K562 (cell line): ENCODE measurements around the gene ISM1. TPM values are rescaled to one million over a fixed set of nuclear protein-coding genes. Genes with fewer than 3 reads are reported as not detected.

ENCODE experiments used
- ATAC-seq: fragments of 200-7000 bp; cut with Tn5 transposase; 3 replicates; pipeline ENCODE4 v1.9.1; 2020; ENCODE audit warnings: moderate library complexity
- BruUV-seq: library from RNA; stranded (reverse); fragments of 400-500 nt; replicated peaks from 2 replicates; lab custom pipeline; 2021; lab: Mats Ljungman, UMichigan
- CTCF ChIA-PET: fragments of 300-600 bp; formaldehyde crosslinking; extraction: SDS; loops from one replicate; lab custom pipeline; 2021; ENCODE audit warnings: low intra/inter-chr PET ratio; lab: Yijun Ruan, JAX
- POLR2A ChIA-PET: fragments of 300-600, 350-650 bp; sonication (Branson Sonifier 250); formaldehyde crosslinking; extraction: SDS; loops from one replicate; lab custom pipeline; 2021; ENCODE audit warnings: antibody characterized with exemption, inconsistent platforms; lab: Yijun Ruan, JAX
- DNase-seq, 4 experiments: peaks; one replicate each; pipeline versions ENCODE4 v3.0.0 to v3.0.0-alpha.2; 2011 to 2018; ENCODE audit warnings: low spot score in 3 of 4, mixed read lengths in 3 of 4; ENCODE audit errors: extremely low read depth in 1 of 4
- FAIRE-seq: peaks from 2 replicates; lab custom pipeline; 2011; peaks lifted over from hg19 to GRCh38; lab: Jason Lieb, UNC
- H2AFZ ChIP-seq: 2 replicates; pipeline ENCODE4 v1.6.0; 2011; ENCODE audit warnings: low read depth, low read length, control low read depth, inconsistent platforms
- H3K27ac ChIP-seq: fragments of 200-600 bp; 3 replicates; pipeline ENCODE4 v1.8.0; 2011; ENCODE audit warnings: low read depth, mild to moderate bottlenecking, control low read depth, inconsistent platforms, low read length, moderate library complexity, mixed read lengths; ENCODE audit errors: extremely low read depth
- H3K27me3 ChIP-seq, 2 experiments: fragments of 300-600 bp in 1 of 2; 2 replicates in 1 of 2; 3 replicates in 1 of 2; pipeline versions ENCODE4 v1.6.0 to v1.8.0; 2011; ENCODE audit warnings: inconsistent platforms in 2 of 2, low read length in 2 of 2, mild to moderate bottlenecking in 1 of 2, mixed read lengths in 1 of 2, moderate library complexity in 1 of 2; ENCODE audit not compliant: control insufficient read depth in 2 of 2, insufficient read depth in 2 of 2
- H3K36me3 ChIP-seq: fragments of 300-600 bp; 3 replicates; pipeline ENCODE4 v1.8.0; 2011; ENCODE audit warnings: mild to moderate bottlenecking, low read length, inconsistent platforms; ENCODE audit not compliant: control insufficient read depth, insufficient read depth
- H3K4me1 ChIP-seq, 2 experiments: fragments of 200-600 bp in 1 of 2; replicated peaks in 1 of 2; 2 replicates in 1 of 2; 3 replicates in 1 of 2; pipeline versions ENCODE4 v1.5.1 to v1.8.0; 2011; ENCODE audit warnings: inconsistent platforms in 2 of 2, low read length in 2 of 2, mild to moderate bottlenecking in 1 of 2, mixed read lengths in 1 of 2, moderate library complexity in 1 of 2; ENCODE audit not compliant: control insufficient read depth in 2 of 2, insufficient read depth in 2 of 2
- H3K4me2 ChIP-seq: 2 replicates; pipeline ENCODE4 v1.6.1; 2011; ENCODE audit warnings: low read length, control low read depth, inconsistent platforms, mixed read lengths; ENCODE audit not compliant: insufficient read depth
- H3K4me3 ChIP-seq: fragments of 200-600 bp; sonication (generic), shearing (Covaris generic); 2 replicates; pipeline ENCODE4 v1.5.1; 2016; ENCODE audit warnings: control low read depth, inconsistent platforms
- H3K79me2 ChIP-seq: fragments of 200-600 bp; 3 replicates; pipeline ENCODE4 v1.8.0; 2011; ENCODE audit warnings: low read length, inconsistent platforms; ENCODE audit not compliant: control insufficient read depth, insufficient read depth
- H3K9ac ChIP-seq, 2 experiments: 2 replicates each; pipeline versions ENCODE4 v1.6.0 to v1.6.1; 2011; ENCODE audit warnings: low read depth in 2 of 2, low read length in 2 of 2, control low read depth in 1 of 2, inconsistent platforms in 1 of 2, mild to moderate bottlenecking in 1 of 2, mixed read lengths in 1 of 2; ENCODE audit not compliant: insufficient read depth in 1 of 2
- H3K9me1 ChIP-seq: one replicate; pipeline ENCODE4 v1.6.0; 2011; ENCODE audit warnings: inconsistent platforms, mild to moderate bottlenecking, low read length, moderate library complexity; ENCODE audit not compliant: control insufficient read depth, insufficient read depth
- H3K9me3 ChIP-seq: replicated peaks from 2 replicates; pipeline ENCODE4 v1.5.1; 2011; ENCODE audit warnings: low read depth, low read length, inconsistent platforms; ENCODE audit not compliant: control insufficient read depth, insufficient read depth
- H4K20me1 ChIP-seq: replicated peaks from 2 replicates; pipeline ENCODE4 v1.6.1; 2011; ENCODE audit warnings: low read length, inconsistent platforms, mixed read lengths; ENCODE audit not compliant: control insufficient read depth, insufficient read depth
- CCAR2 ChIP-seq: fragments of 200-400 bp; formaldehyde crosslinking; IDR thresholded peaks from 2 replicates; pipeline ENCODE4 v1.6.1; 2017; ENCODE audit warnings: mild to moderate bottlenecking, low read depth, low read length
- WGBS: fragments of 100-300 bp; shearing (Covaris generic); methylation state at CpG from one replicate; pipeline ENCODE4 v1.1.6; 2016; ENCODE audit warnings: low coverage, mixed read lengths; ENCODE audit not compliant: insufficient coverage; ENCODE audit errors: missing lambda C conversion rate; 5-methylcytosine and 5-hydroxymethylcytosine counted together
- in situ Hi-C: fragments of 300-500 bp; cut with MboI; formaldehyde crosslinking; loops from 4 replicates; pipeline ENCODE4 v1.15.0; 2018; ENCODE audit warnings: inconsistent platforms, mixed read lengths
- intact Hi-C: fragments of 100-400 bp; cut with micrococcal nuclease; formaldehyde crosslinking; loops from 2 replicates; pipeline ENCODE4 v1.14.2; 2022
- polyA plus RNA-seq, 8 experiments: library from polyadenylated mRNA; depleted of rRNA in 4 of 8; stranded (reverse) in 5 of 8; unstranded in 3 of 8; fragments of >200 nt; fragmentation: Nextera tagmentation in 2 of 8; fragmentation: Illumina TruSeq in 1 of 8; extraction: Ambion mirVana in 2 of 8; extraction: Trizol in 1 of 8; gene quantifications; 2 replicates each; pipeline versions ENCODE4 v1.2.1 to v1.2.3, GENCODE V29; 2011 to 2014; ENCODE audit warnings: inconsistent platforms in 1 of 8, missing spikeins in 1 of 8
- total RNA-seq, 7 experiments: library from RNA; depleted of rRNA in 6 of 7; stranded (reverse); fragments of >200 nt in 6 of 7; fragmentation: Illumina TruSeq in 2 of 7; extraction: Trizol in 2 of 7; gene quantifications; 2 replicates each; pipeline versions ENCODE4 v1.2.1 to v1.2.3, GENCODE V29; 2011 to 2021; ENCODE audit warnings: low replicate concordance in 1 of 7
- TF ChIP-seq, protein P1 (sequence below): fragments of 250-450 bp; sonication (Bioruptor Pico); IDR thresholded peaks from 2 replicates; pipeline ENCODE4 v1.5.0; 2021

ISM1 gene
- total and polyA plus RNA-seq, 9 of the 15 experiments (the other 6 are each of a cell fraction or from before 2014, with no cell fraction given), result not detected

GRCh38 chr20:13338097-13338661 is 117.1 kb downstream of the ISM1 start:
- no TSS peak for BruUV-seq
- Histone ChIP-seq H4K20me1 (no peaks in the 10 kb centered on the region), H3K79me2 (no peaks in the 10 kb centered on the region), H3K27ac (no peak overlapping the region), H3K4me2 (no peak overlapping the region), H2AFZ (no peak overlapping the region), H3K9me3 (no peaks in the 10 kb centered on the region), H3K4me3 (no peak overlapping the region), H3K4me1 (no peaks in the 10 kb centered on the region; a peak in 1 of 5 replicates), H3K9me1 (no peaks in the 10 kb centered on the region), H3K9ac (no peak overlapping the region), H3K36me3 (no peaks in the 10 kb centered on the region), H3K27me3 (peaks cover 0 to 4% of the 10 kb centered on the region in 2 experiments; a peak in 1 of 5 replicates)
- ATAC-seq (no peak), FAIRE-seq (no peak), DNase-seq (no peak)
- CTCF ChIA-PET, result no interaction called here
- POLR2A ChIA-PET, result interaction anchor here (1.1 kb wide), 1 partner anchor 14 kb away, joined by 5 read pairs; no protein-coding TSS in a partner anchor
- in situ Hi-C loops (no loop called here), intact Hi-C loops (no loop called here)
- no peak for TF ChIP-seq CCAR2
- WGBS, result 0% methylated on average over 1 of the region's 2 CpGs

GRCh38 chr20:13338999-13339411 is 117.9 kb downstream of the ISM1 start:
- no peak for FAIRE-seq
- peaks cover 0 to 4% of the 10 kb centered on the region in 2 experiments; a peak in 1 of 5 replicates for H3K27me3 ChIP-seq
- no peak for ATAC-seq
- intact Hi-C loops, result no loop called here
- in situ Hi-C loops, result no loop called here
- no peaks in the 10 kb centered on the region for H3K36me3 ChIP-seq
- H4K20me1 ChIP-seq, result no peaks in the 10 kb centered on the region
- ChIA-PET POLR2A (no interaction called here), CTCF (no interaction called here)
- H3K9ac ChIP-seq, result no peak overlapping the region
- no TSS peak for BruUV-seq
- no peaks in the 10 kb centered on the region for H3K9me3 ChIP-seq
- H3K4me2 ChIP-seq, result no peak overlapping the region
- no peaks in the 10 kb centered on the region; a peak in 1 of 5 replicates for H3K4me1 ChIP-seq
- WGBS, result 0% methylated on average over 2 of the region's 3 CpGs
- DNase-seq, result no peak
- H2AFZ ChIP-seq, result no peak overlapping the region
- TF ChIP-seq, protein P1, sequence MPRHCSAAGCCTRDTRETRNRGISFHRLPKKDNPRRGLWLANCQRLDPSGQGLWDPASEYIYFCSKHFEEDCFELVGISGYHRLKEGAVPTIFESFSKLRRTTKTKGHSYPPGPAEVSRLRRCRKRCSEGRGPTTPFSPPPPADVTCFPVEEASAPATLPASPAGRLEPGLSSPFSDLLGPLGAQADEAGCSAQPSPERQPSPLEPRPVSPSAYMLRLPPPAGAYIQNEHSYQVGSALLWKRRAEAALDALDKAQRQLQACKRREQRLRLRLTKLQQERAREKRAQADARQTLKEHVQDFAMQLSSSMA, result no peak
- H3K79me2 ChIP-seq, result no peaks in the 10 kb centered on the region
- H3K9me1 ChIP-seq, result no peaks in the 10 kb centered on the region
- no peak overlapping the region for H3K4me3 ChIP-seq
- no peak overlapping the region for H3K27ac ChIP-seq
